ENCODE results near the gene PACSIN2. TPM values are rescaled to one million over a fixed set of nuclear protein-coding genes. Genes with fewer than 3 reads are reported as not detected.
A peak's percentile ranks its signal among the peaks of the same experiment; 100 is the strongest.

PACSIN2 gene
- total and polyA plus RNA-seq, 2 of the 13 experiments (the other 11 are each of a cell fraction or from before 2014, with no cell fraction given): 54.1 to 68.8 TPM

DNA sequence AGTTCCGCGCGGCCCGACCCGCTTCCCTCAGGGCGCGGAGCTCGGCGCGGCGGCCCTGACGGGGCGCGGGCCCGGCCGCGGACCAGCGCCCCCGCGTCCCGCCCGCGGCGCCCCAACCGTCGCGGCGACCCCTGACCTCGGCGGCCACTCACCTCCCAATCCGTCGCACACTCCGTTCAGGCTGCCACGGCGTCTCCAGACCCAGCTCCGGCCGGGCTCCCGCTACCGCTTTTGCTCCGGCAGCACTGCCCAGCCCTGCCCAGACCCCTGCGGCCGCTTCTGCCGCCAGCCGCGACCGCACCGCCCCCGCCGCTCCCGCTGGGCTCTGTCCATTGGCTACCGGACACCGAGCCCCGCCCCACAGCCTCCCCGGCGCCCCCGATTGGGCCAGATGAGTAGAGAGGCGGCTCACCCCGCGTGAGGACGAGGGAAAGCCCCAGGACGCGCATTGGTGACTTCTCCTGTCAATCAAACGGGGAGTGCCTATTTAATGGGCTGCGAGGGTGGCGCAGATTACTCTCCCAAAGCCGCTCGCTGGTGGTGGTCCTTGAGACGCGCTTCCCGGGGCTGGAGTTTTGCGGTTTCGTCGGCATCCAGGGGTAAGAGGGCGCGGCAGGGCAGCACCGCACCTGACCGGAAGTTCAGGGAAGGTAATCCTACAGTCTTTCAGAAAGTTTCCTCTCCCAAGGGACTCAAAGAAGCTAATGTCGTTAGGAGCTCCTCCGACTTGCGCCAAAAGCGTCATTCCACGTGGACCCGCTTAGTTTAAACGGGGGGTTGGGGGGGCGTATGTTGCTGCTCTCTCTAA is at the start of gene PACSIN2 (continued):
- TF ChIP-seq GFI1 (CRISPR knock-in tag; IDR thresholded peaks at IDR 0.05; ENCODE audit: borderline replicate concordance): 0 out of 2 replicates have a peak, but pooled peaks have one; percentile 6
- TF ChIP-seq ZNF891 (CRISPR knock-in tag; IDR thresholded peaks at IDR 0.05): no peak; the same call in 1 of the 2 replicates
- peak; percentile 50; the same call in 1 of the 2 replicates for TF ChIP-seq SOX5 (CRISPR knock-in tag; IDR thresholded peaks at IDR 0.05; ENCODE audit: borderline replicate concordance)
- TF ChIP-seq, protein P1, sequence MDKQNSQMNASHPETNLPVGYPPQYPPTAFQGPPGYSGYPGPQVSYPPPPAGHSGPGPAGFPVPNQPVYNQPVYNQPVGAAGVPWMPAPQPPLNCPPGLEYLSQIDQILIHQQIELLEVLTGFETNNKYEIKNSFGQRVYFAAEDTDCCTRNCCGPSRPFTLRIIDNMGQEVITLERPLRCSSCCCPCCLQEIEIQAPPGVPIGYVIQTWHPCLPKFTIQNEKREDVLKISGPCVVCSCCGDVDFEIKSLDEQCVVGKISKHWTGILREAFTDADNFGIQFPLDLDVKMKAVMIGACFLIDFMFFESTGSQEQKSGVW (CRISPR knock-in tag; IDR thresholded peaks at IDR 0.05; ENCODE audit: borderline replicate concordance): no peak
- TF ChIP-seq, protein P2, sequence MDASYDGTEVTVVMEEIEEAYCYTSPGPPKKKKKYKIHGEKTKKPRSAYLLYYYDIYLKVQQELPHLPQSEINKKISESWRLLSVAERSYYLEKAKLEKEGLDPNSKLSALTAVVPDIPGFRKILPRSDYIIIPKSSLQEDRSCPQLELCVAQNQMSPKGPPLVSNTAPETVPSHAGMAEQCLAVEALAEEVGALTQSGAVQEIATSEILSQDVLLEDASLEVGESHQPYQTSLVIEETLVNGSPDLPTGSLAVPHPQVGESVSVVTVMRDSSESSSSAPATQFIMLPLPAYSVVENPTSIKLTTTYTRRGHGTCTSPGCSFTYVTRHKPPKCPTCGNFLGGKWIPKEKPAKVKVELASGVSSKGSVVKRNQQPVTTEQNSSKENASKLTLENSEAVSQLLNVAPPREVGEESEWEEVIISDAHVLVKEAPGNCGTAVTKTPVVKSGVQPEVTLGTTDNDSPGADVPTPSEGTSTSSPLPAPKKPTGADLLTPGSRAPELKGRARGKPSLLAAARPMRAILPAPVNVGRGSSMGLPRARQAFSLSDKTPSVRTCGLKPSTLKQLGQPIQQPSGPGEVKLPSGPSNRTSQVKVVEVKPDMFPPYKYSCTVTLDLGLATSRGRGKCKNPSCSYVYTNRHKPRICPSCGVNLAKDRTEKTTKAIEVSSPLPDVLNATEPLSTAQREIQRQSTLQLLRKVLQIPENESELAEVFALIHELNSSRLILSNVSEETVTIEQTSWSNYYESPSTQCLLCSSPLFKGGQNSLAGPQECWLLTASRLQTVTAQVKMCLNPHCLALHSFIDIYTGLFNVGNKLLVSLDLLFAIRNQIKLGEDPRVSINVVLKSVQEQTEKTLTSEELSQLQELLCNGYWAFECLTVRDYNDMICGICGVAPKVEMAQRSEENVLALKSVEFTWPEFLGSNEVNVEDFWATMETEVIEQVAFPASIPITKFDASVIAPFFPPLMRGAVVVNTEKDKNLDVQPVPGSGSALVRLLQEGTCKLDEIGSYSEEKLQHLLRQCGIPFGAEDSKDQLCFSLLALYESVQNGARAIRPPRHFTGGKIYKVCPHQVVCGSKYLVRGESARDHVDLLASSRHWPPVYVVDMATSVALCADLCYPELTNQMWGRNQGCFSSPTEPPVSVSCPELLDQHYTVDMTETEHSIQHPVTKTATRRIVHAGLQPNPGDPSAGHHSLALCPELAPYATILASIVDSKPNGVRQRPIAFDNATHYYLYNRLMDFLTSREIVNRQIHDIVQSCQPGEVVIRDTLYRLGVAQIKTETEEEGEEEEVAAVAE (CRISPR knock-in tag; IDR thresholded peaks at IDR 0.05; ENCODE audit: borderline replicate concordance): peak; percentile 63; the same call in 1 of the 2 replicates
- no peak for TF ChIP-seq ZSCAN22 (CRISPR knock-in tag; IDR thresholded peaks at IDR 0.05)
- no peak for TF ChIP-seq EZH2 (conservative IDR thresholded peaks at IDR 0.05; ENCODE audit: low read depth, low read length)
- TF ChIP-seq, protein P3, sequence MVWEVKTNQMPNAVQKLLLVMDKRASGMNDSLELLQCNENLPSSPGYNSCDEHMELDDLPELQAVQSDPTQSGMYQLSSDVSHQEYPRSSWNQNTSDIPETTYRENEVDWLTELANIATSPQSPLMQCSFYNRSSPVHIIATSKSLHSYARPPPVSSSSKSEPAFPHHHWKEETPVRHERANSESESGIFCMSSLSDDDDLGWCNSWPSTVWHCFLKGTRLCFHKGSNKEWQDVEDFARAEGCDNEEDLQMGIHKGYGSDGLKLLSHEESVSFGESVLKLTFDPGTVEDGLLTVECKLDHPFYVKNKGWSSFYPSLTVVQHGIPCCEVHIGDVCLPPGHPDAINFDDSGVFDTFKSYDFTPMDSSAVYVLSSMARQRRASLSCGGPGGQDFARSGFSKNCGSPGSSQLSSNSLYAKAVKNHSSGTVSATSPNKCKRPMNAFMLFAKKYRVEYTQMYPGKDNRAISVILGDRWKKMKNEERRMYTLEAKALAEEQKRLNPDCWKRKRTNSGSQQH (CRISPR knock-in tag; IDR thresholded peaks at IDR 0.05; ENCODE audit: low read depth): no peak
- TF ChIP-seq ZNF350 (CRISPR knock-in tag; IDR thresholded peaks at IDR 0.05; ENCODE audit: borderline replicate concordance, low read depth): peak; percentile 40; the same call in 1 of the 2 replicates
- TF ChIP-seq KDM5A (IDR thresholded peaks at IDR 0.05; ENCODE audit: borderline replicate concordance, low read length): no peak; the same call in 1 of the 2 replicates
- 0 out of 2 replicates have a peak, but pooled peaks have one; percentile 51 for TF ChIP-seq ISL2 (CRISPR knock-in tag; IDR thresholded peaks at IDR 0.05)
- TF ChIP-seq ZNF761 (CRISPR knock-in tag; conservative IDR thresholded peaks at IDR 0.05): peak; percentile 85; the same call in 1 of the 2 replicates
- TF ChIP-seq, protein P4, sequence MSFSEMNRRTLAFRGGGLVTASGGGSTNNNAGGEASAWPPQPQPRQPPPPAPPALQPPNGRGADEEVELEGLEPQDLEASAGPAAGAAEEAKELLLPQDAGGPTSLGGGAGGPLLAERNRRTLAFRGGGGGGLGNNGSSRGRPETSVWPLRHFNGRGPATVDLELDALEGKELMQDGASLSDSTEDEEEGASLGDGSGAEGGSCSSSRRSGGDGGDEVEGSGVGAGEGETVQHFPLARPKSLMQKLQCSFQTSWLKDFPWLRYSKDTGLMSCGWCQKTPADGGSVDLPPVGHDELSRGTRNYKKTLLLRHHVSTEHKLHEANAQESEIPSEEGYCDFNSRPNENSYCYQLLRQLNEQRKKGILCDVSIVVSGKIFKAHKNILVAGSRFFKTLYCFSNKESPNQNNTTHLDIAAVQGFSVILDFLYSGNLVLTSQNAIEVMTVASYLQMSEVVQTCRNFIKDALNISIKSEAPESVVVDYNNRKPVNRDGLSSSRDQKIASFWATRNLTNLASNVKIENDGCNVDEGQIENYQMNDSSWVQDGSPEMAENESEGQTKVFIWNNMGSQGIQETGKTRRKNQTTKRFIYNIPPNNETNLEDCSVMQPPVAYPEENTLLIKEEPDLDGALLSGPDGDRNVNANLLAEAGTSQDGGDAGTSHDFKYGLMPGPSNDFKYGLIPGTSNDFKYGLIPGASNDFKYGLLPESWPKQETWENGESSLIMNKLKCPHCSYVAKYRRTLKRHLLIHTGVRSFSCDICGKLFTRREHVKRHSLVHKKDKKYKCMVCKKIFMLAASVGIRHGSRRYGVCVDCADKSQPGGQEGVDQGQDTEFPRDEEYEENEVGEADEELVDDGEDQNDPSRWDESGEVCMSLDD (CRISPR knock-in tag; IDR thresholded peaks at IDR 0.05; ENCODE audit: borderline replicate concordance): no peak
- TF ChIP-seq, protein P5, sequence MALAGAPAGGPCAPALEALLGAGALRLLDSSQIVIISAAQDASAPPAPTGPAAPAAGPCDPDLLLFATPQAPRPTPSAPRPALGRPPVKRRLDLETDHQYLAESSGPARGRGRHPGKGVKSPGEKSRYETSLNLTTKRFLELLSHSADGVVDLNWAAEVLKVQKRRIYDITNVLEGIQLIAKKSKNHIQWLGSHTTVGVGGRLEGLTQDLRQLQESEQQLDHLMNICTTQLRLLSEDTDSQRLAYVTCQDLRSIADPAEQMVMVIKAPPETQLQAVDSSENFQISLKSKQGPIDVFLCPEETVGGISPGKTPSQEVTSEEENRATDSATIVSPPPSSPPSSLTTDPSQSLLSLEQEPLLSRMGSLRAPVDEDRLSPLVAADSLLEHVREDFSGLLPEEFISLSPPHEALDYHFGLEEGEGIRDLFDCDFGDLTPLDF (CRISPR knock-in tag; IDR thresholded peaks at IDR 0.05): peak; percentile 60
- TF ChIP-seq TEAD2 (CRISPR knock-in tag; IDR thresholded peaks at IDR 0.05): no peak
- TF ChIP-seq ZNF160 (CRISPR knock-in tag; IDR thresholded peaks at IDR 0.05): no peak
- TF ChIP-seq PTBP1 (IDR thresholded peaks at IDR 0.05; ENCODE audit: low read depth, low read length, poor library complexity, severe bottlenecking): no peak
